ENCODE data around the gene TM9SF4.

TM9SF4 gene

DNA sequence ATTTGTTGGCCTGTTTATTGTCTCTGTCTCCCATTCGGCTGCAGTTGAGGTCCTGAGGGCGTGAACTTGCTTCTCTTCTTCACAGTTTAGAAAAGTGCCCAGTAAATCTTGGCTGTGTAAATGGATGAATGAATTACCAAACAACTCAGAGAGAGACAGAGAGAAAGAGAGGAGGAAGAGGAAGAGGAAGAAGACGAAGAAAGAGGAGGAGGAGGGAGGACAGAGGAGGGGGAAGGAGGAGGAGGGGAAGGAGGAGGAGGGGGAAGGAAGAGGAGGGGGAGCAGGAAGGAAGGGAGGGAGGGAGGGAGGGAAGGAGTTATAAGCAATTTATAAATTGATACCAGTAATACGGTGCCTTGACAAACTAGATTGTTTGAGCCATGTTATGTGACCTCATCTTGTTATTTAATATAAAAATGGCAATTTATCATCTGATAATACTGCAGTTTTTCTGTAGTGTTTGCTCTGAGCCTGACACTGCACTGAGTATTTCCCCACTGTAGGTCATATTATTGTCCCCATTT, 38.8 kb upstream of the TM9SF4 start:
- TF ChIP-seq, protein P1, sequence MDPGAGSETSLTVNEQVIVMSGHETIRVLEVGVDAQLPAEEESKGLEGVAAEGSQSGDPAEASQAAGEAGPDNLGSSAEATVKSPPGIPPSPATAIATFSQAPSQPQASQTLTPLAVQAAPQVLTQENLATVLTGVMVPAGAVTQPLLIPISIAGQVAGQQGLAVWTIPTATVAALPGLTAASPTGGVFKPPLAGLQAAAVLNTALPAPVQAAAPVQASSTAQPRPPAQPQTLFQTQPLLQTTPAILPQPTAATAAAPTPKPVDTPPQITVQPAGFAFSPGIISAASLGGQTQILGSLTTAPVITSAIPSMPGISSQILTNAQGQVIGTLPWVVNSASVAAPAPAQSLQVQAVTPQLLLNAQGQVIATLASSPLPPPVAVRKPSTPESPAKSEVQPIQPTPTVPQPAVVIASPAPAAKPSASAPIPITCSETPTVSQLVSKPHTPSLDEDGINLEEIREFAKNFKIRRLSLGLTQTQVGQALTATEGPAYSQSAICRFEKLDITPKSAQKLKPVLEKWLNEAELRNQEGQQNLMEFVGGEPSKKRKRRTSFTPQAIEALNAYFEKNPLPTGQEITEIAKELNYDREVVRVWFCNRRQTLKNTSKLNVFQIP (CRISPR knock-in tag; IDR thresholded peaks at IDR 0.05; ENCODE audit: borderline replicate concordance, low read depth) = no peak
- ATAC-seq = no peak

DNA sequence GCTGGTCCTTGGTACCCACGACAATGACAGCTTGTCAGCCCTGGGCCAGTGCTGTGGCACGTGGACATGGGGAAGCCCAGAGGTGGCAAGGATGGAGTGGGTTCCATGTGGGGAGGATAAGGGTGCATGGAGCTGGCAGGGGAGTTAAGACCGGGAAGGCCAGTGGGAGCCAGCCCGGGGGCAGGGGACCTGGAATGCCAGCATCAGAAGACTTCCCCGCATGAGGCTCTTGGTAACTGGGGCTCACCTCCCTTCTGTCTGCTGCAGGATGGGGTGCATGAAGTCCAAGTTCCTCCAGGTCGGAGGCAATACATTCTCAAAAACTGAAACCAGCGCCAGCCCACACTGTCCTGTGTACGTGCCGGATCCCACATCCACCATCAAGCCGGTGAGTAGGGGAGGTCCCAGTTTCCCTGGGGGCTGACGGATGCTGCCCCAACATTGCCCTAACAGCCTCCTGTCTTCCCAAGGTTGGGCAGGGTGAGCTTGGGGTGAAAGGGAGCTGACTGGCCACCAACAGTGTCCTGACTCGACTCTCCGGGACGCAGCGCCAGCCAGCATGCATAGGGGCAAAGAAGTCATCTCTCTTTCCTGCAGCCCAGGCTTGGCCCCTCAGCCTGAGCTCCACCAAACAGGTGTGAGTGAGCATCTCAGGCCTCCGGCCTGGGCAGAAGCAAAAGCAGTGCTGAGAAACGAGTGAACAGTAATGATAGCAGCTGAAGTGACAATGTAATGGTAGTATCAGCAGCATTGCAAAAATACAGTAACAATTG, 37.9 kb upstream of the TM9SF4 start:
- TF ChIP-seq, protein P1 (CRISPR knock-in tag; IDR thresholded peaks at IDR 0.05; ENCODE audit: borderline replicate concordance, low read depth) = no peak
- TF ChIP-seq, protein P2, sequence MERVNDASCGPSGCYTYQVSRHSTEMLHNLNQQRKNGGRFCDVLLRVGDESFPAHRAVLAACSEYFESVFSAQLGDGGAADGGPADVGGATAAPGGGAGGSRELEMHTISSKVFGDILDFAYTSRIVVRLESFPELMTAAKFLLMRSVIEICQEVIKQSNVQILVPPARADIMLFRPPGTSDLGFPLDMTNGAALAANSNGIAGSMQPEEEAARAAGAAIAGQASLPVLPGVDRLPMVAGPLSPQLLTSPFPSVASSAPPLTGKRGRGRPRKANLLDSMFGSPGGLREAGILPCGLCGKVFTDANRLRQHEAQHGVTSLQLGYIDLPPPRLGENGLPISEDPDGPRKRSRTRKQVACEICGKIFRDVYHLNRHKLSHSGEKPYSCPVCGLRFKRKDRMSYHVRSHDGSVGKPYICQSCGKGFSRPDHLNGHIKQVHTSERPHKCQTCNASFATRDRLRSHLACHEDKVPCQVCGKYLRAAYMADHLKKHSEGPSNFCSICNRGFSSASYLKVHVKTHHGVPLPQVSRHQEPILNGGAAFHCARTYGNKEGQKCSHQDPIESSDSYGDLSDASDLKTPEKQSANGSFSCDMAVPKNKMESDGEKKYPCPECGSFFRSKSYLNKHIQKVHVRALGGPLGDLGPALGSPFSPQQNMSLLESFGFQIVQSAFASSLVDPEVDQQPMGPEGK (CRISPR knock-in tag; IDR thresholded peaks at IDR 0.05; ENCODE audit: borderline replicate concordance) = no peak
- TF ChIP-seq, protein P3, sequence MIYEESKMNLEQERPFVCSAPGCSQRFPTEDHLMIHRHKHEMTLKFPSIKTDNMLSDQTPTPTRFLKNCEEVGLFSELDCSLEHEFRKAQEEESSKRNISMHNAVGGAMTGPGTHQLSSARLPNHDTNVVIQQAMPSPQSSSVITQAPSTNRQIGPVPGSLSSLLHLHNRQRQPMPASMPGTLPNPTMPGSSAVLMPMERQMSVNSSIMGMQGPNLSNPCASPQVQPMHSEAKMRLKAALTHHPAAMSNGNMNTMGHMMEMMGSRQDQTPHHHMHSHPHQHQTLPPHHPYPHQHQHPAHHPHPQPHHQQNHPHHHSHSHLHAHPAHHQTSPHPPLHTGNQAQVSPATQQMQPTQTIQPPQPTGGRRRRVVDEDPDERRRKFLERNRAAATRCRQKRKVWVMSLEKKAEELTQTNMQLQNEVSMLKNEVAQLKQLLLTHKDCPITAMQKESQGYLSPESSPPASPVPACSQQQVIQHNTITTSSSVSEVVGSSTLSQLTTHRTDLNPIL (CRISPR knock-in tag; IDR thresholded peaks at IDR 0.05; ENCODE audit: low read depth) = no peak
- no peak for TF ChIP-seq ZFP30 (CRISPR knock-in tag; IDR thresholded peaks at IDR 0.05)
- TF ChIP-seq, protein P4, sequence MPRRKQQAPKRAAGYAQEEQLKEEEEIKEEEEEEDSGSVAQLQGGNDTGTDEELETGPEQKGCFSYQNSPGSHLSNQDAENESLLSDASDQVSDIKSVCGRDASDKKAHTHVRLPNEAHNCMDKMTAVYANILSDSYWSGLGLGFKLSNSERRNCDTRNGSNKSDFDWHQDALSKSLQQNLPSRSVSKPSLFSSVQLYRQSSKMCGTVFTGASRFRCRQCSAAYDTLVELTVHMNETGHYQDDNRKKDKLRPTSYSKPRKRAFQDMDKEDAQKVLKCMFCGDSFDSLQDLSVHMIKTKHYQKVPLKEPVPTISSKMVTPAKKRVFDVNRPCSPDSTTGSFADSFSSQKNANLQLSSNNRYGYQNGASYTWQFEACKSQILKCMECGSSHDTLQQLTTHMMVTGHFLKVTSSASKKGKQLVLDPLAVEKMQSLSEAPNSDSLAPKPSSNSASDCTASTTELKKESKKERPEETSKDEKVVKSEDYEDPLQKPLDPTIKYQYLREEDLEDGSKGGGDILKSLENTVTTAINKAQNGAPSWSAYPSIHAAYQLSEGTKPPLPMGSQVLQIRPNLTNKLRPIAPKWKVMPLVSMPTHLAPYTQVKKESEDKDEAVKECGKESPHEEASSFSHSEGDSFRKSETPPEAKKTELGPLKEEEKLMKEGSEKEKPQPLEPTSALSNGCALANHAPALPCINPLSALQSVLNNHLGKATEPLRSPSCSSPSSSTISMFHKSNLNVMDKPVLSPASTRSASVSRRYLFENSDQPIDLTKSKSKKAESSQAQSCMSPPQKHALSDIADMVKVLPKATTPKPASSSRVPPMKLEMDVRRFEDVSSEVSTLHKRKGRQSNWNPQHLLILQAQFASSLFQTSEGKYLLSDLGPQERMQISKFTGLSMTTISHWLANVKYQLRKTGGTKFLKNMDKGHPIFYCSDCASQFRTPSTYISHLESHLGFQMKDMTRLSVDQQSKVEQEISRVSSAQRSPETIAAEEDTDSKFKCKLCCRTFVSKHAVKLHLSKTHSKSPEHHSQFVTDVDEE (CRISPR knock-in tag; IDR thresholded peaks at IDR 0.05) = no peak
- TF ChIP-seq GLIS3 (CRISPR knock-in tag; IDR thresholded peaks at IDR 0.05) = no peak
- TF ChIP-seq OSR1 (CRISPR knock-in tag; IDR thresholded peaks at IDR 0.05) = no peak
- no peak for TF ChIP-seq ZC3H10 (CRISPR knock-in tag; IDR thresholded peaks at IDR 0.05)
- no peak for TF ChIP-seq PPARA (CRISPR knock-in tag; IDR thresholded peaks at IDR 0.05; ENCODE audit: borderline replicate concordance)
- TF ChIP-seq TCF4 (CRISPR knock-in tag; IDR thresholded peaks at IDR 0.05; ENCODE audit: borderline replicate concordance) = no peak
- no peak for TF ChIP-seq SNAI2 (CRISPR knock-in tag; IDR thresholded peaks at IDR 0.05)
- no peak for TF ChIP-seq CSDC2 (CRISPR knock-in tag; IDR thresholded peaks at IDR 0.05)
- no peak for TF ChIP-seq ZFP3 (CRISPR knock-in tag; IDR thresholded peaks at IDR 0.05)
- TF ChIP-seq ZNF8 (CRISPR knock-in tag; IDR thresholded peaks at IDR 0.05) = no peak
- no peak for ATAC-seq

DNA sequence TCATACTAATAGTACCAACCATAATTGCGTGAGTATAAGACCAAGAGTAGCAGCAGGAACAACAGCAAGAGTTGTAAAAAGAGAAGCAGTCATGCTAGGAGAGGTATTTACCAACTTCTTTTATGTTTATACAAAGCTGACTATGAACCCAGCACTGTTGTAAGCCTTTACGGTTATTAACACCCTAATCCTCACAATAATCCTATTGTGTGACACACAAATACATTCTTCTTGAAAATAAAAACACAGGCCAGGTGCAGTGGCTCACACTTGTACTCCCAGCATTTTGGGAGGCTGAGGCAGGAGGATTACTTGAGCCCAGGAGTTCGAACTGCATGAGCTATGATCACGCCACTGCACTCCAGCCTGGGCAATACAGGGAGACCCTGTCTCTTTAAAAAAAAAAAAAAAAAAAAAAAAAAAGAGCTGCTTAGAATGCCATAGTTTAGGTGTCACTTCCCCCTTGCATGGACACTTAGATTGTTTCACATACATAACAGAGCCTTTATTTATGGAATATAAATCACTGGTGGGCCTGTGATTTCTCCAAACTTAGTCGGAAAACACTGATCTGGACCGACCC, 37.3 kb upstream of the TM9SF4 start:
- ATAC-seq = no peak
- TF ChIP-seq, protein P1 (CRISPR knock-in tag; IDR thresholded peaks at IDR 0.05; ENCODE audit: borderline replicate concordance, low read depth) = no peak
- no peak for TF ChIP-seq SNAI2 (CRISPR knock-in tag; IDR thresholded peaks at IDR 0.05)
- no peak for TF ChIP-seq ZFP30 (CRISPR knock-in tag; IDR thresholded peaks at IDR 0.05)
- TF ChIP-seq RARB (CRISPR knock-in tag; IDR thresholded peaks at IDR 0.05) = no peak
- TF ChIP-seq, protein P5, sequence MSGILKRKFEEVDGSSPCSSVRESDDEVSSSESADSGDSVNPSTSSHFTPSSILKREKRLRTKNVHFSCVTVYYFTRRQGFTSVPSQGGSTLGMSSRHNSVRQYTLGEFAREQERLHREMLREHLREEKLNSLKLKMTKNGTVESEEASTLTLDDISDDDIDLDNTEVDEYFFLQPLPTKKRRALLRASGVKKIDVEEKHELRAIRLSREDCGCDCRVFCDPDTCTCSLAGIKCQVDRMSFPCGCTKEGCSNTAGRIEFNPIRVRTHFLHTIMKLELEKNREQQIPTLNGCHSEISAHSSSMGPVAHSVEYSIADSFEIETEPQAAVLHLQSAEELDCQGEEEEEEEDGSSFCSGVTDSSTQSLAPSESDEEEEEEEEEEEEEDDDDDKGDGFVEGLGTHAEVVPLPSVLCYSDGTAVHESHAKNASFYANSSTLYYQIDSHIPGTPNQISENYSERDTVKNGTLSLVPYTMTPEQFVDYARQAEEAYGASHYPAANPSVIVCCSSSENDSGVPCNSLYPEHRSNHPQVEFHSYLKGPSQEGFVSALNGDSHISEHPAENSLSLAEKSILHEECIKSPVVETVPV (CRISPR knock-in tag; IDR thresholded peaks at IDR 0.05) = no peak
- TF ChIP-seq, protein P3 (CRISPR knock-in tag; IDR thresholded peaks at IDR 0.05; ENCODE audit: low read depth) = no peak
- no peak for TF ChIP-seq TCF4 (CRISPR knock-in tag; IDR thresholded peaks at IDR 0.05; ENCODE audit: borderline replicate concordance)
- no peak for TF ChIP-seq ZNF565 (CRISPR knock-in tag; conservative IDR thresholded peaks at IDR 0.05; ENCODE audit: low read depth)
- no peak for TF ChIP-seq ESRRG (CRISPR knock-in tag; IDR thresholded peaks at IDR 0.05)
- no peak for TF ChIP-seq OSR1 (CRISPR knock-in tag; IDR thresholded peaks at IDR 0.05)
- TF ChIP-seq, protein P2 (CRISPR knock-in tag; IDR thresholded peaks at IDR 0.05; ENCODE audit: borderline replicate concordance) = no peak
- TF ChIP-seq ISL1 (CRISPR knock-in tag; IDR thresholded peaks at IDR 0.05) = no peak
